CD8-positive, alpha-beta memory T cell (primary cell): ENCODE data around the gene CACHD1. TPM values are rescaled to one million over a fixed set of nuclear protein-coding genes. Genes with fewer than 3 reads are reported as not detected.

ENCODE experiments used
- CTCF ChIA-PET: fragments of 350-600 bp; sonication (Branson Sonifier 250); formaldehyde crosslinking; loops from one replicate; lab custom pipeline; 2021; ENCODE audit warnings: antibody characterized with exemption; lab: Charles Lee
- POLR2A ChIA-PET: fragments of 350-600 bp; sonication (Branson Sonifier 250); formaldehyde crosslinking; loops from one replicate; lab custom pipeline; 2021; ENCODE audit warnings: antibody characterized with exemption; lab: Charles Lee
- DNase-seq, 5 donors: peaks; one replicate each; pipeline versions ENCODE4 v3.0.0 to v3.0.0-alpha.2; 2020 to 2022; ENCODE audit warnings: mixed read lengths in 1 of 5
- H3K27ac ChIP-seq: one replicate; pipeline ENCODE4 v1.7.0; 2013; ENCODE audit warnings: low read depth, mild to moderate bottlenecking, low read length, moderate library complexity
- H3K27me3 ChIP-seq: 2 replicates; pipeline ENCODE4 v1.7.0; 2013; ENCODE audit warnings: low read length, mild to moderate bottlenecking; ENCODE audit not compliant: insufficient read depth, poor library complexity, severe bottlenecking
- H3K36me3 ChIP-seq: 2 replicates; pipeline ENCODE4 v1.7.0; 2013; ENCODE audit warnings: mild to moderate bottlenecking, low read length, moderate library complexity; ENCODE audit not compliant: insufficient read depth
- H3K4me1 ChIP-seq: 2 replicates; pipeline ENCODE4 v1.7.0; 2013; ENCODE audit warnings: mild to moderate bottlenecking, low read length, moderate library complexity; ENCODE audit not compliant: insufficient read depth
- H3K4me3 ChIP-seq: 2 replicates; pipeline ENCODE4 v1.7.0; 2013; ENCODE audit warnings: mild to moderate bottlenecking, low read length
- H3K9me3 ChIP-seq: 2 replicates; pipeline ENCODE4 v1.7.0; 2013; ENCODE audit warnings: mild to moderate bottlenecking, low read length
- H3K27ac Mint-ChIP-seq, 8 donors: one replicate each; pipeline ENCODE4 v1.8.0; 2020 to 2021; ENCODE audit warnings: mixed read lengths in 8 of 8, mild to moderate bottlenecking in 6 of 8, inconsistent platforms in 3 of 8, moderate library complexity in 3 of 8
- H3K27me3 Mint-ChIP-seq, 2 donors: one replicate each; pipeline ENCODE4 v1.8.0; 2020 to 2021; ENCODE audit warnings: mixed read lengths in 2 of 2, mild to moderate bottlenecking in 1 of 2, moderate library complexity in 1 of 2
- H3K36me3 Mint-ChIP-seq, 3 donors: one replicate each; pipeline ENCODE4 v1.8.0; 2020 to 2021; ENCODE audit warnings: mixed read lengths in 3 of 3, inconsistent platforms in 1 of 3, mild to moderate bottlenecking in 1 of 3
- H3K4me1 Mint-ChIP-seq, 3 donors: one replicate each; pipeline ENCODE4 v1.8.0; 2020 to 2021; ENCODE audit warnings: mixed read lengths in 3 of 3, inconsistent platforms in 1 of 3, mild to moderate bottlenecking in 1 of 3
- H3K4me3 Mint-ChIP-seq, 7 donors: one replicate each; pipeline ENCODE4 v1.8.0; 2020 to 2021; ENCODE audit warnings: mixed read lengths in 7 of 7, mild to moderate bottlenecking in 6 of 7, moderate library complexity in 4 of 7, inconsistent platforms in 2 of 7
- H3K9me3 Mint-ChIP-seq, 5 donors: one replicate each; pipeline ENCODE4 v1.8.0; 2020 to 2022; ENCODE audit warnings: mixed read lengths in 5 of 5, mild to moderate bottlenecking in 3 of 5, moderate library complexity in 2 of 5, inconsistent platforms in 1 of 5
- polyA plus RNA-seq: library from polyadenylated mRNA; unstranded; fragments of 300-500 nt; fragmentation: Illumina TruSeq; gene quantifications from one replicate; pipeline ENCODE4 v1.2.3, GENCODE V29; 2021
- total RNA-seq, 2 experiments: library from RNA; stranded (reverse); gene quantifications; one replicate each; pipeline ENCODE4 v1.2.3, GENCODE V29; 2021

CACHD1 gene
- total and polyA plus RNA-seq, 3 experiments from 2014 or later: 0.35 TPM; not detected in 1

DNA sequence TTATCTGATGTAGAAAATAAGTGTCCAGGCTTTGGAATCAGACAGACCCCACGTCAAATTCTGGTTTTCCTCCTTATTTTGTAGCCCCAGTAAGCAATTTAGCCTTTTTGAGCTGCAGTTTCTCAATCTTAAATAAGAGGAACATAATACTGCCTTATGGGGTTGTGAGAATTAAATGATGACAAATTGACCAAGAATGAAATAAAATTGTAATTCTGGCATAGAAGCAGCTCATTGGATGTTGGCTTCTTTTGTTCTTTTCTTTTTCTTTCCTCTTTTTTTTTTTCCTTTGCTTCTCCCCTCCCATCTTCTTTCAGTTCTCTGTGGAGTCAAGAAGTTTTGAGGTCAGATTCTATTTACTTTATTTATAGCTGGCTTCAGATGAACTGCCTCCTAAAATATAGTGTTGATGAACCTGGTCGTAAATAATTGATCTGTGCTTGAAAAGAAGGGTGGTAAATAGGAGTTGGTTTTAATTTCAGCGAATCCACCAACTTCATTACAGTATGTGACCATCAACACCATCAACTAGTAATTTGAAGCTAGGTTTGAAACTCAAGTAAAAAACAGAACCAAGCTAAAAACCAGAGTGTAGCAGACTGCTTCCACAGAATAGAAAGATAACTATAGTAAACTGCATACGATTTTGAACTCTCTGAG, 81.1 kb downstream of the CACHD1 start:
- Histone ChIP-seq H3K9me3 (no peaks in the 10 kb centered on the region), H3K27me3 (no peaks in the 10 kb centered on the region), H3K27ac (no peak overlapping the region), H3K4me1 (peaks cover 19% of the 10 kb centered on the region), H3K36me3 (no peaks in the 10 kb centered on the region), H3K4me3 (no peak overlapping the region)
- H3K36me3 Mint-ChIP-seq: no peaks in the 10 kb centered on the region
- peaks cover 6 to 17% (median 14%) of the 10 kb centered on the region in 3 donors for H3K4me1 Mint-ChIP-seq
- CTCF ChIA-PET: no interaction called here
- POLR2A ChIA-PET: no interaction called here
- H3K27me3 Mint-ChIP-seq: peaks cover 10 to 30% of the 10 kb centered on the region in 2 donors
- peaks cover 0 to 2% (median 0%) of the 10 kb centered on the region in 5 donors for H3K9me3 Mint-ChIP-seq
- no peak overlapping the region for H3K4me3 Mint-ChIP-seq
- H3K27ac Mint-ChIP-seq: no peak overlapping the region
- DNase-seq: no peak

DNA sequence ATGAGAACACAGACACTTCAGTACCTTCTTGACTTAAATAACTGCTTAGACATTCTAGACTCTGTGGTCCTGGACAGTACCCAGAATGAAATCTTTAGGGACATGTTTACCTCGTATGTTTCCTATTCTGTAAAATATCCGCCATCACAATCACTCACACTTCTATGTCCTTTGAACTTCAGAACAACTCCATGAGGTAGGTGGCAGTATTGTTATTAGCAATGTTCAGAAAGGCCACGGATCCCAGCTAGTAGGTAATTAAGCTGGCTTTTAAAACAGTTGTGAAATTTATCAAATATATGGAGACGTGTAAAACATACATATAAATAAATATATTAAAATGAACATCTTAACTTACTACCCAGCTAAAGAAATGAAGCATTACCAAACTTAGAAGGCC, 83.4 kb downstream of the CACHD1 start:
- no peak for DNase-seq
- no peaks in the 10 kb centered on the region for H3K27me3 ChIP-seq
- no peak overlapping the region for H3K4me3 Mint-ChIP-seq
- no peaks in the 10 kb centered on the region for H3K36me3 Mint-ChIP-seq
- ChIA-PET CTCF (no interaction called here), POLR2A (no interaction called here)
- H3K4me1 ChIP-seq: peaks cover 19% of the 10 kb centered on the region
- H3K27ac ChIP-seq: no peak overlapping the region
- H3K27ac Mint-ChIP-seq: no peak overlapping the region
- peaks cover 8 to 38% of the 10 kb centered on the region in 2 donors for H3K27me3 Mint-ChIP-seq
- peaks cover 0 to 2% (median 0%) of the 10 kb centered on the region in 5 donors for H3K9me3 Mint-ChIP-seq
- no peak overlapping the region for H3K4me3 ChIP-seq
- H3K36me3 ChIP-seq: no peaks in the 10 kb centered on the region
- H3K4me1 Mint-ChIP-seq: peaks cover 6 to 17% (median 14%) of the 10 kb centered on the region in 3 donors
- H3K9me3 ChIP-seq: no peaks in the 10 kb centered on the region

DNA sequence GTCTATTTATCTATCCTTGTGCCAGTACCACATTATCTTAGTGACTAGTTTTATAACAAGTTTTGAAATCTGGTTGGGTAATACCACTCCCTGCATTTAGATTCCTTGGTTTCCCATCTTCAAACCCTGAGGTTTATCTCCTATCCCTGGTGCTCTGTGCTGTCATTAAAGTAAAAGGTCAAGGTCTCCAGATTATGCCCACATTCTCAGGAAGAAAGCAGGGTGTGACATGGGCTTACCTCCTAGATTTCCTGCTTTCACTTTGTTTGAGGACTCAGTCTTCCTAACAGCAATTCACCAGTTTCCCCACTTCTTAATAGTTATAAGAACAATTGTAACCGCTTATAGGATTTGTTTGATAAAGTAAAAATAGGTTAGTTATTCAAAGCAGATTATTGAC, 86.0 kb downstream of the CACHD1 start:
- Mint-ChIP-seq H3K4me1 (peaks cover 3 to 10% (median 5%) of the 10 kb centered on the region in 3 donors), H3K27ac (no peak overlapping the region), H3K4me3 (no peak overlapping the region), H3K27me3 (peaks cover 9 to 52% of the 10 kb centered on the region in 2 donors), H3K9me3 (peaks cover 0 to 2% (median 0%) of the 10 kb centered on the region in 5 donors), H3K36me3 (no peaks in the 10 kb centered on the region)
- H3K4me1 ChIP-seq: peaks cover 7% of the 10 kb centered on the region
- ChIA-PET CTCF (no interaction called here), POLR2A (no interaction called here)
- H3K27me3 ChIP-seq: no peaks in the 10 kb centered on the region
- no peaks in the 10 kb centered on the region for H3K9me3 ChIP-seq
- H3K27ac ChIP-seq: no peak overlapping the region
- no peak for DNase-seq
- no peaks in the 10 kb centered on the region for H3K36me3 ChIP-seq
- no peak overlapping the region for H3K4me3 ChIP-seq

DNA sequence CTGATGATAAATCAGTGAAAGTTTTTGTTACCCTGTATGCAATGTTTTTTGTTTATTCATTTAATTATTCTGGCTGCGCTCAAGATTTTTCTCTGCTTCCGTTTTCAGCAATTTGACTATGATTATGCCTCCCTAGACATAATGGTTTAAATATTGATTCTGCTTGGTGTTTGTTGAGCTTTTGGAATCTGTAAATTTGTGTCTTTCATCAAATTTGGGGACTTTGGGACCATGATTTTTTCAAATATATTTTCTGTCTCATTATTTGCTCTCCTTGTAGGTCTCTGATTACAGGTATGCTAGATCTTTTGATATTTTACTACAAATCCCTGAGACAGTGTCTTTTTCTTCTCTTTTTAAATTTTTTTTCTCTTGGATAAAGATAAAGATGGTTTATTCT, 92.1 kb downstream of the CACHD1 start:
- no peak overlapping the region for H3K4me3 Mint-ChIP-seq

DNA sequence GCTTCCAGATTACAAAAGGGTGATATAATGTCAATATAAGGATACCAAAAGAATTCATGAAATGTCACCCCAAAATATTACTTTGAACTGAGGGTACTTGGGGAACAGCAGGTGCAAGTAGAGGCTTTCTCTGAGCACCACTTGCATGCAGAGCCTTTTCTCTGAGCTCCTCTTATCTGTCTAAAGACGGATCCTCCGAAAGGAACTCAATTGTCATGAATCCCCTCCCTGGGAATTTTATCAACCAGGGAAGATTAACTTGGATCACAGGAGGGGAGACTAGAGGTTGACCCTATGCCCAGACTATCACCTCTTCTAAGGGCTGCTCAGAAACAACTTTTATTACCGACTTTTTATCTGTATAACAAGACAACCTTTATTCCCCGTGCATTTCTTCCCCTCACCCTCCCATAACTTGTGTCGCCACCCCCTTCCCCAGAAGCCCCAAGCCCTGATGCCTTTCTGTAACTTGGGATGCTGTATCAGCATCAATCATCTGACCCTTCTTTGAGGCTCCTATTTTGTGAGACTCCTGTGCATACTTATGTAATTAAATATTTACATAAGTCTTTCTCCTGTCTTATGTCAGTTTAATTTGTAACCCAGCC, 94.1 kb downstream of the CACHD1 start:
- Histone ChIP-seq H3K9me3 (no peaks in the 10 kb centered on the region), H3K36me3 (no peaks in the 10 kb centered on the region), H3K4me3 (no peak overlapping the region), H3K4me1 (no peaks in the 10 kb centered on the region), H3K27ac (no peak overlapping the region), H3K27me3 (no peaks in the 10 kb centered on the region)
- ChIA-PET CTCF (no interaction called here), POLR2A (no interaction called here)
- Mint-ChIP-seq H3K27me3 (peaks cover 21 to 43% of the 10 kb centered on the region in 2 donors), H3K27ac (no peak overlapping the region), H3K9me3 (peaks cover 0 to 8% (median 8%) of the 10 kb centered on the region in 5 donors), H3K36me3 (no peaks in the 10 kb centered on the region), H3K4me1 (no peaks in the 10 kb centered on the region), H3K4me3 (no peak overlapping the region)
- no peak for DNase-seq

More for the DNA sequence above, 92.1 kb downstream of the CACHD1 start:
- DNase-seq: no peak
- Mint-ChIP-seq H3K27ac (no peak overlapping the region), H3K27me3 (peaks cover 16 to 45% of the 10 kb centered on the region in 2 donors), H3K36me3 (no peaks in the 10 kb centered on the region), H3K9me3 (peaks cover 0 to 8% (median 8%) of the 10 kb centered on the region in 5 donors), H3K4me1 (no peaks in the 10 kb centered on the region)
- no peaks in the 10 kb centered on the region for H3K27me3 ChIP-seq
- ChIA-PET CTCF (no interaction called here), POLR2A (no interaction called here)
- no peaks in the 10 kb centered on the region for H3K9me3 ChIP-seq
- no peaks in the 10 kb centered on the region for H3K36me3 ChIP-seq
- H3K4me3 ChIP-seq: no peak overlapping the region
- no peak overlapping the region for H3K27ac ChIP-seq
- no peaks in the 10 kb centered on the region for H3K4me1 ChIP-seq

DNA sequence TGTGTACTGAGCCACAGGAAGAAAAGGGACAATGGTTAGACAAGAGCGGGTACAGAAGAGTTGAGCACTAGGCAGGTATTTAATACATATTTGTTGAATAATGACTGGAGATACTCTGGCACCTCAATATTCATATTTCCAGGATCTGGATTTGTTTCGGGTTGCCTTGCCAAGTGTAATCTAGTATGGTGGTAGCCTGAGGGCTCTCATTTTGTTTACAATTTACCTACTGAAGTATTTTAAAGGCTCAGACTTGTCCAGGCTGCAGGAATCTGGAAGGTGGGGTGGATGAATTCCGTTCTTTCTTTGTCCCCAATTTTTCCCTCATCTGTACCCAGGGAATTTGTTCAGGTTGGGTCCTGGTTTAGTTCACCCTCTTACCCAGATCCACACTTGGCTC, 95.0 kb downstream of the CACHD1 start:
- peaks cover 19 to 46% of the 10 kb centered on the region in 2 donors for H3K27me3 Mint-ChIP-seq
- no peak overlapping the region for H3K4me3 Mint-ChIP-seq
- ChIA-PET CTCF (no interaction called here), POLR2A (no interaction called here)
- H3K36me3 Mint-ChIP-seq: no peaks in the 10 kb centered on the region
- no peak for DNase-seq
- H3K4me1 Mint-ChIP-seq: no peaks in the 10 kb centered on the region
- no peak overlapping the region for H3K4me3 ChIP-seq
- H3K9me3 ChIP-seq: no peaks in the 10 kb centered on the region
- no peaks in the 10 kb centered on the region for H3K36me3 ChIP-seq
- no peak overlapping the region for H3K27ac ChIP-seq
- H3K27me3 ChIP-seq: no peaks in the 10 kb centered on the region
- peaks cover 0 to 8% (median 8%) of the 10 kb centered on the region in 5 donors for H3K9me3 Mint-ChIP-seq
- no peaks in the 10 kb centered on the region for H3K4me1 ChIP-seq
- no peak overlapping the region for H3K27ac Mint-ChIP-seq

DNA sequence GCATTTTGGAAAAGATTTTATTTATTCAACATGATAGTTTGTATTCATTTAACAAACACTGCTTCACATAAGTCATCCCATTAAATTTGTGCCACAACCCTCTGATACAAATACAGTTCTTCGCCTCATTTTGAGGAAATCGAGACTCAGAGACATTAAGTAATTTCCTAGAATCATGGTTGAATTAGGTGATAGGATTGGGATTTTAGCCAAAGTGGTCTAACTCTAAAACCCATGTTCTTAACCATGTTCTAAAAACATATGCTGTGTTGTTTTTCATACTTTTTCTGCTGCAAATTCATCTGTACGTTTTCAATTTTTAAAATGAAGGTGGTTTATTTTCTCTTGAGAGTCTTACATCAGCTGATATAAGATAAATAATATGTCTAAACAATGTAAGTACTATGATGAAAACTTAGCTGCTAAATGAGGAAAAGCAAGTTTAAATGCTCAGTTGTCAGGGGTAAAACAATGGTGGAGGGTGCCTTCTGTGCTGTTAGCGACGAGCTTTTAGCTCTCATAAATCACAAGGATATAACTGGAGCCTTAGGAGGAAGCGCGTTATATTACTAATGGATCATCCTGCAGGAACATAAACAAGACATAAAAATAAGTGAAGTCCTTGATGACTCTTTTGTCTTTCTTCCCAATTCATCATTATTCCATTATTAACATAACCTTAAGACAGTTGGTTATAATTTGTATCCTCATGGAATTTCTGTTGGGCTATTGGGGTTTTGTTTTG, 97.7 kb downstream of the CACHD1 start:
- CTCF ChIA-PET: no interaction called here

DNA sequence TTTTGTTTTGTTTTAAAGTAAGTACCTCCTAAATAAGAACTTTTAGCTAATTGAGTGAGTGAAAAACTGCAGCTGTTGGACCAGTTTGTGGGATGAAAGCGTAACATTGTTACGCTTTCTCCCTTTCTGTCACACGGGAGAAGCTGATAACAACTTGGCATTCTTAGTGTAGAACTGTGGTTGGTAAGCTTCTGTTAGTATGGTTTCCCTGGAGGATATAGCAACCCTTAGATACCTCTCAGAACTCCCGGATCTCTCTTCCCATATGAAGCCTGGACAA, 98.2 kb downstream of the CACHD1 start:
- ChIA-PET CTCF (no interaction called here), POLR2A (no interaction called here)
- Mint-ChIP-seq H3K9me3 (peaks cover 0 to 2% (median under 1%) of the 10 kb centered on the region in 5 donors), H3K36me3 (no peaks in the 10 kb centered on the region), H3K27me3 (peaks cover 17 to 32% of the 10 kb centered on the region in 2 donors), H3K4me3 (no peak overlapping the region), H3K4me1 (no peaks in the 10 kb centered on the region), H3K27ac (no peak overlapping the region)
- DNase-seq: no peak
- Histone ChIP-seq H3K4me3 (no peak overlapping the region), H3K4me1 (no peaks in the 10 kb centered on the region), H3K27me3 (no peaks in the 10 kb centered on the region), H3K36me3 (no peaks in the 10 kb centered on the region), H3K27ac (no peak overlapping the region), H3K9me3 (no peaks in the 10 kb centered on the region)

More for the DNA sequence above, 97.7 kb downstream of the CACHD1 start:
- Histone ChIP-seq H3K27ac (no peak overlapping the region), H3K4me3 (no peak overlapping the region), H3K4me1 (no peaks in the 10 kb centered on the region), H3K9me3 (no peaks in the 10 kb centered on the region), H3K36me3 (no peaks in the 10 kb centered on the region), H3K27me3 (no peaks in the 10 kb centered on the region)
- Mint-ChIP-seq H3K36me3 (no peaks in the 10 kb centered on the region), H3K4me3 (no peak overlapping the region), H3K4me1 (no peaks in the 10 kb centered on the region), H3K9me3 (peaks cover 0 to 6% (median 5%) of the 10 kb centered on the region in 5 donors), H3K27me3 (peaks cover 17 to 36% of the 10 kb centered on the region in 2 donors), H3K27ac (no peak overlapping the region)
- DNase-seq: no peak
- POLR2A ChIA-PET: no interaction called here
